Mesenteric fat pad (tissue), 1 donor: ENCODE results near the gene BBS2. TPM values are rescaled to one million over a fixed set of nuclear protein-coding genes. Genes with fewer than 3 reads are reported as not detected.

Experiments
- total RNA-seq: library from RNA; stranded (reverse); fragmentation: NEBNext Ultra II Directional; extraction: Animal tissue kit (Norgen Biotek cat#: 25700); gene quantifications from one replicate; pipeline ENCODE4 v1.2.1, GENCODE V29; 2021
- donor health status: DM: yes; HTN: yes; CAD: no.

Gene BBS2
- total RNA-seq, 1 donor from 2014 or later, result 24.9 TPM

Other genes starting within 250 kb of the BBS2 start
- gene AMFR, start 94.5 kb downstream of the BBS2 start, total RNA-seq, result 113 TPM
- gene NUDT21, start 68.7 kb downstream of the BBS2 start, total RNA-seq, result 71.1 TPM
- gene OGFOD1, start 68.5 kb downstream of the BBS2 start, total RNA-seq, result 44.9 TPM
- gene MT4, start 45.0 kb upstream of the BBS2 start, total RNA-seq, result not detected
- not detected for gene MT3, start 69.5 kb upstream of the BBS2 start, total RNA-seq
- 2,392 TPM for gene MT2A, start 88.6 kb upstream of the BBS2 start, total RNA-seq
- gene MT1E, start 105.8 kb upstream of the BBS2 start, total RNA-seq, result 410 TPM
- gene MT1M, start 112.6 kb upstream of the BBS2 start, total RNA-seq, result 367 TPM
- 769 TPM for gene MT1A, start 118.6 kb upstream of the BBS2 start, total RNA-seq
- gene MT1B, start 131.9 kb upstream of the BBS2 start, total RNA-seq, result not detected
- gene MT1F, start 137.9 kb upstream of the BBS2 start, total RNA-seq, result 11.8 TPM
- gene MT1G, start 148.0 kb upstream of the BBS2 start, total RNA-seq, result 41.5 TPM
- gene MT1H, start 149.8 kb upstream of the BBS2 start, total RNA-seq, result 0.58 TPM
- 971 TPM for gene MT1X, start 162.4 kb upstream of the BBS2 start, total RNA-seq
- 52.7 TPM for gene NUP93, start 210.1 kb upstream of the BBS2 start, total RNA-seq